GM18868 (cell line): ENCODE results near the gene TATDN3.
"Not testable (repeated sequence)": the region's sequence is repeated elsewhere in the genome, so short reads cannot be mapped to it uniquely, and the experiment has no call there.

ENCODE experiments used
- ATAC-seq: cut with Tn5 transposase; IDR thresholded peaks from one replicate; pipeline ENCODE4 v1.9.1; 2021; ENCODE audit warnings: mild to moderate bottlenecking, moderate library complexity; ENCODE audit not compliant: unreplicated experiment

Gene TATDN3

GRCh38 chr1:212827171-212827776 is 35.6 kb downstream of the TATDN3 start:
- no peak for ATAC-seq

GRCh38 chr1:212827831-212828278 is 36.2 kb downstream of the TATDN3 start:
- ATAC-seq: no peak

- no peak for ATAC-seq
Observed at GRCh38 chr1:212828395-212828794, 36.7 kb downstream of the TATDN3 start.

GRCh38 chr1:212833211-212834207 is 41.8 kb downstream of the TATDN3 start:
- ATAC-seq: peak; percentile 68

- ATAC-seq: no peak
Observed at GRCh38 chr1:212838145-212838544, 46.5 kb downstream of the TATDN3 start.

- not testable (repeated sequence) for ATAC-seq
Observed at GRCh38 chr1:212844521-212844920, 52.8 kb downstream of the TATDN3 start.

GRCh38 chr1:212847549-212847948 is 55.9 kb downstream of the TATDN3 start, which contains the start of gene SPATA45:
TSS of gene SPATA45 (minus strand) at chr1:212847649. CDS start at chr1:212836149, 11,500 bp downstream.
- ATAC-seq: no peak

GRCh38 chr1:212852105-212852688 is 60.5 kb downstream of the TATDN3 start:
- no peak for ATAC-seq

GRCh38 chr1:212853658-212854057 is 62.0 kb downstream of the TATDN3 start:
- ATAC-seq: no peak

- no peak for ATAC-seq
Observed at GRCh38 chr1:212856755-212857154, 65.1 kb downstream of the TATDN3 start.

GRCh38 chr1:212857992-212858460 is 66.3 kb downstream of the TATDN3 start, which contains the start of gene FLVCR1:
TSS of gene FLVCR1 (plus strand) at chr1:212858275. CDS start at chr1:212858453, 178 bp downstream.
- peak; percentile 98 for ATAC-seq

- peak; percentile 14 for ATAC-seq
Observed at GRCh38 chr1:212858461-212859265, 67.0 kb downstream of the TATDN3 start.

GRCh38 chr1:212860713-212861581 is 69.3 kb downstream of the TATDN3 start:
- ATAC-seq: no peak

GRCh38 chr1:212862111-212862690 is 70.5 kb downstream of the TATDN3 start:
- no peak for ATAC-seq

GRCh38 chr1:212863345-212863744 is 71.7 kb downstream of the TATDN3 start:
- not testable (repeated sequence) for ATAC-seq

GRCh38 chr1:212864201-212864600 is 72.5 kb downstream of the TATDN3 start:
- no peak for ATAC-seq
